Epithelial cell of proximal tubule (primary cell): Measurements from ENCODE around the gene PDCL3. TPM values are rescaled to one million over a fixed set of nuclear protein-coding genes. Genes with fewer than 3 reads are reported as not detected.

Source experiments
- DNase-seq: peaks from one replicate; pipeline ENCODE4 v3.0.0-alpha.2; 2011; ENCODE audit warnings: low read depth
- H3K4me3 ChIP-seq: 2 replicates; pipeline ENCODE4 v1.5.1; 2011; ENCODE audit warnings: low read depth, mild to moderate bottlenecking, low read length
- total RNA-seq: library from RNA; depleted of rRNA; stranded (reverse); fragments of >200 nt; gene quantifications from 2 replicates; pipeline ENCODE4 v1.2.3, GENCODE V29; 2015
- TF ChIP-seq, protein P1 (sequence below): conservative IDR thresholded peaks from 2 replicates; pipeline ENCODE4 v1.5.1; 2012; ENCODE audit warnings: low read depth, mild to moderate bottlenecking, low read length

PDCL3 gene
- total RNA-seq, 1 donor from 2014 or later, result 20.8 TPM

- H3K4me3 ChIP-seq, result no peak overlapping the region
- DNase-seq, result no peak
- TF ChIP-seq, protein P1, sequence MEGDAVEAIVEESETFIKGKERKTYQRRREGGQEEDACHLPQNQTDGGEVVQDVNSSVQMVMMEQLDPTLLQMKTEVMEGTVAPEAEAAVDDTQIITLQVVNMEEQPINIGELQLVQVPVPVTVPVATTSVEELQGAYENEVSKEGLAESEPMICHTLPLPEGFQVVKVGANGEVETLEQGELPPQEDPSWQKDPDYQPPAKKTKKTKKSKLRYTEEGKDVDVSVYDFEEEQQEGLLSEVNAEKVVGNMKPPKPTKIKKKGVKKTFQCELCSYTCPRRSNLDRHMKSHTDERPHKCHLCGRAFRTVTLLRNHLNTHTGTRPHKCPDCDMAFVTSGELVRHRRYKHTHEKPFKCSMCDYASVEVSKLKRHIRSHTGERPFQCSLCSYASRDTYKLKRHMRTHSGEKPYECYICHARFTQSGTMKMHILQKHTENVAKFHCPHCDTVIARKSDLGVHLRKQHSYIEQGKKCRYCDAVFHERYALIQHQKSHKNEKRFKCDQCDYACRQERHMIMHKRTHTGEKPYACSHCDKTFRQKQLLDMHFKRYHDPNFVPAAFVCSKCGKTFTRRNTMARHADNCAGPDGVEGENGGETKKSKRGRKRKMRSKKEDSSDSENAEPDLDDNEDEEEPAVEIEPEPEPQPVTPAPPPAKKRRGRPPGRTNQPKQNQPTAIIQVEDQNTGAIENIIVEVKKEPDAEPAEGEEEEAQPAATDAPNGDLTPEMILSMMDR, result no peak
These were observed 21.4 kb upstream of the PDCL3 start for GRCh38 chr2:100541404-100541803.

GRCh38 chr2:100542418-100542817 is 20.4 kb upstream of the PDCL3 start:
- DNase-seq, result no peak
- TF ChIP-seq, protein P1, result no peak
- no peak overlapping the region for H3K4me3 ChIP-seq

GRCh38 chr2:100544911-100545596 is 17.7 kb upstream of the PDCL3 start:
- no peak overlapping the region for H3K4me3 ChIP-seq
- no peak for DNase-seq
- TF ChIP-seq, protein P1, result no peak

DNA sequence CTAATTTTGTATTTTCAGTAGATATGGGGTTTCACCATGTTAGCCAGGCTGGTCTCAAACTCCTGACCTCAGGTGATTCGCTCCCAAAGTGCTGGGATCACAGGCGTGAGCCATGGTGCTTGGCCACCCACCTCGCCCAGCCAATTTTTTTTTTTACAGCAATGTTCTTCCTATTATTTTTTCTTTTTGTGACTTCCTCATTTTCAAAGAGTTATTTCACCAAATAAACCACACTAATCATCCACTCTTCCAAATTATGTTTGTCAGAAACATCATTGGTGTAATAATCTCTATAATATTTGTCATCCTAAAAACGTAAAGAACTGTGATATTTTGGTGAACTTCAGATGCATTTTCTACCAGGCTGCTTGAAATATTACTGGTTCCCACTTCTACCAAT is 16.3 kb upstream of the PDCL3 start:
- DNase-seq, result no peak
- H3K4me3 ChIP-seq, result no peak overlapping the region
- TF ChIP-seq, protein P1, result no peak

DNA sequence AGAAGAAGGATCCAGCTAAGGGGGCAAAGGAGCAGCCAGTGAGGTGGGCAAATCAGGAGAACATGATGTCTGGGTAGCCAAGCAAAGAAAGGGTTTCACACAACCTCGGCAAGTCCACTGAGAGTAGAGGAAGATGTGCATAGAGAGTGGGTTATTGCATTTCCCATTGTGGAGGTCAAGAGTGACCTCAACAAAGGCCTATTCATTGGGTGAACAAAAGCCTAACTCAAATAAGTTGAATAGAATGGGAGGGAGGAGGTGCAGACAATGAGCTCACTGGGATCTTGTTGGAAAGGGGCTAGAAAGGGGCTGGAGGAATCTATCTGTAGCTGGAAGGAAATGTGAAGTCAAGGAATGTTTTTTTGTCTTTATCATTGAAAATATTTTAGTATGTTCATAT is 14.0 kb upstream of the PDCL3 start:
- TF ChIP-seq, protein P1, result no peak
- no peak overlapping the region for H3K4me3 ChIP-seq
- no peak for DNase-seq

GRCh38 chr2:100551303-100551702 is 11.5 kb upstream of the PDCL3 start:
- no peak for DNase-seq
- H3K4me3 ChIP-seq, result no peak overlapping the region
- TF ChIP-seq, protein P1, result no peak

GRCh38 chr2:100554798-100555407 is 7.9 kb upstream of the PDCL3 start:
- H3K4me3 ChIP-seq, result no peak overlapping the region
- TF ChIP-seq, protein P1, result no peak
- no peak for DNase-seq
